HCT116 (cell line): ENCODE results near the gene IL17RE. TPM values are rescaled to one million over a fixed set of nuclear protein-coding genes. Genes with fewer than 3 reads are reported as not detected.
"Not testable (repeated sequence)": the region's sequence is repeated elsewhere in the genome, so short reads cannot be mapped to it uniquely, and the experiment has no call there.

Source experiments
- ATAC-seq: fragments of 200-7000 bp; cut with Tn5 transposase; 2 replicates; pipeline ENCODE4 v1.9.1; 2020; ENCODE audit warnings: mild to moderate bottlenecking, moderate library complexity
- BruUV-seq: library from RNA; stranded (reverse); fragments of 400-500 nt; replicated peaks from 2 replicates; lab custom pipeline; 2021; lab: Mats Ljungman, UMichigan
- CTCF ChIA-PET: fragments of 300-600 bp; sonication (Branson Sonifier 250); formaldehyde crosslinking; loops from one replicate; lab custom pipeline; 2021; ENCODE audit warnings: antibody characterized with exemption; lab: Charles Lee
- POLR2A ChIA-PET: fragments of 300-600, 350-600 bp; sonication (Branson Sonifier 250); formaldehyde crosslinking; loops from one replicate; lab custom pipeline; 2021; ENCODE audit warnings: antibody characterized with exemption; lab: Charles Lee
- RAD21 ChIA-PET, 2 experiments: fragments of 300-600 bp; sonication (Branson Sonifier 250); formaldehyde crosslinking; loops; one replicate each; lab custom pipeline; 2023; ENCODE audit warnings: low total read pairs in 2 of 2; ENCODE audit not compliant: uncharacterized antibody in 2 of 2, unreplicated experiment in 2 of 2, low non-redundant PET in 1 of 2; lab: Charles Lee
- DNase-seq: peaks from one replicate; pipeline ENCODE4 v3.0.0-alpha.2; 2010; ENCODE audit warnings: low read depth, low spot score
- H2AFZ ChIP-seq: fragments of 200-600 bp; shearing (Covaris generic), sonication (generic); 2 replicates; pipeline ENCODE4 v1.6.1; 2017; ENCODE audit warnings: low read depth, mixed run types, mixed read lengths, antibody characterized with exemption, low read length; ENCODE audit not compliant: poor library complexity, severe bottlenecking
- H3K27ac ChIP-seq: 2 replicates; pipeline ENCODE4 v1.5.1; 2012; ENCODE audit warnings: low read depth, low read length
- H3K27me3 ChIP-seq: fragments of 200-600 bp; sonication (generic); 2 replicates; pipeline ENCODE4 v1.6.1; 2016; ENCODE audit warnings: mixed run types, low read length, mixed read lengths; ENCODE audit not compliant: insufficient read depth
- H3K36me3 ChIP-seq, 2 experiments: fragments of 200-500 bp in 1 of 2; fragments of 200-600 bp in 1 of 2; sonication (Bioruptor generic) in 1 of 2; sonication (generic) in 1 of 2; 2 replicates each; pipeline versions ENCODE4 v1.5.1 to v1.6.1; 2014 to 2016; ENCODE audit warnings: low read length in 2 of 2, inconsistent platforms in 1 of 2, mixed read lengths in 1 of 2, mixed run types in 1 of 2; ENCODE audit not compliant: insufficient read depth in 2 of 2, control insufficient read depth in 1 of 2
- H3K4me1 ChIP-seq, 2 experiments: fragments of 200-600 bp in 1 of 2; sonication (generic) in 1 of 2; 2 replicates each; pipeline versions ENCODE4 v1.5.1 to v1.6.1; 2012 to 2017; ENCODE audit warnings: low read length in 2 of 2, inconsistent platforms in 1 of 2, mild to moderate bottlenecking in 1 of 2, mixed read lengths in 1 of 2, mixed run types in 1 of 2, moderate library complexity in 1 of 2; ENCODE audit not compliant: insufficient read depth in 2 of 2, control insufficient read depth in 1 of 2
- H3K4me2 ChIP-seq: fragments of 200-600 bp; sonication (generic); 2 replicates; pipeline ENCODE4 v1.6.1; 2017; ENCODE audit warnings: mixed run types, low read length, mixed read lengths
- H3K4me3 ChIP-seq, 2 experiments: fragments of 200-600 bp in 1 of 2; sonication (generic) in 1 of 2; replicated peaks in 1 of 2; 2 replicates each; pipeline ENCODE4 v1.5.1; 2011 to 2016; ENCODE audit warnings: low read length in 2 of 2, control low read depth in 1 of 2, low read depth in 1 of 2, mild to moderate bottlenecking in 1 of 2, mixed read lengths in 1 of 2, mixed run types in 1 of 2
- H3K79me2 ChIP-seq: fragments of 200-600 bp; sonication (generic); 2 replicates; pipeline ENCODE4 v1.6.1; 2017; ENCODE audit warnings: mild to moderate bottlenecking, mixed run types, low read length, moderate library complexity, mixed read lengths; ENCODE audit not compliant: insufficient read depth
- H3K9ac ChIP-seq: fragments of 200-600 bp; sonication (generic); 2 replicates; pipeline ENCODE4 v1.6.1; 2016; ENCODE audit warnings: low read length, mixed read lengths
- H3K9me2 ChIP-seq: fragments of 200-600 bp; sonication (generic), shearing (Covaris generic); 2 replicates; pipeline ENCODE4 v1.6.1; 2017; ENCODE audit warnings: mixed run types, mild to moderate bottlenecking, moderate library complexity; ENCODE audit not compliant: insufficient read depth
- H3K9me3 ChIP-seq, 2 experiments: fragments of 200-500 bp in 1 of 2; fragments of 200-600 bp in 1 of 2; sonication (Bioruptor generic) in 1 of 2; sonication (generic) in 1 of 2; 2 replicates each; pipeline ENCODE4 v1.6.1; 2014 to 2017; ENCODE audit warnings: low read length in 2 of 2, mixed read lengths in 2 of 2, inconsistent platforms in 1 of 2, low read depth in 1 of 2, mild to moderate bottlenecking in 1 of 2, mixed run types in 1 of 2, moderate library complexity in 1 of 2; ENCODE audit not compliant: control insufficient read depth in 1 of 2, insufficient read depth in 1 of 2
- H4K20me1 ChIP-seq: fragments of 200-600 bp; sonication (generic), shearing (Covaris generic); 2 replicates; pipeline ENCODE4 v1.6.1; 2017; ENCODE audit warnings: mixed run types, mild to moderate bottlenecking, moderate library complexity; ENCODE audit not compliant: insufficient read depth
- CEBPB ChIP-seq: IDR thresholded peaks from 2 replicates; pipeline ENCODE4 v1.6.1; 2012; ENCODE audit warnings: low read depth
- ELF1 ChIP-seq: IDR thresholded peaks from 2 replicates; pipeline ENCODE4 v1.6.1; 2012; ENCODE audit warnings: low read depth, borderline replicate concordance
- EZH2phosphoT487 ChIP-seq: fragments of 200-600 bp; IDR thresholded peaks from 2 replicates; pipeline ENCODE4 v1.6.1; 2018; ENCODE audit warnings: antibody characterized with exemption, borderline replicate concordance
- POLR2AphosphoS5 ChIP-seq: IDR thresholded peaks from 2 replicates; pipeline ENCODE4 v1.6.1; 2011; ENCODE audit warnings: mild to moderate bottlenecking, low read depth, low read length, moderate library complexity
- REST ChIP-seq: IDR thresholded peaks from 2 replicates; pipeline ENCODE4 v1.6.1; 2012; ENCODE audit warnings: low read depth
- SIN3A ChIP-seq: IDR thresholded peaks from 2 replicates; pipeline ENCODE4 v1.6.1; 2012; ENCODE audit warnings: low read depth
- TCF7L2 ChIP-seq: IDR thresholded peaks from 2 replicates; pipeline ENCODE4 v1.7.0; 2011; ENCODE audit warnings: borderline replicate concordance, inconsistent platforms; ENCODE audit not compliant: insufficient read depth, insufficient read length; ENCODE audit errors: extremely low read depth
- YY1 ChIP-seq: IDR thresholded peaks from 2 replicates; pipeline ENCODE4 v1.6.1; 2011; ENCODE audit warnings: low read length, low read depth, moderate library complexity, mild to moderate bottlenecking; ENCODE audit not compliant: insufficient replicate concordance; ENCODE audit errors: extremely low read depth
- ZNF274 ChIP-seq: fragments of 200-500 bp; sonication (Bioruptor generic); IDR thresholded peaks from 2 replicates; pipeline ENCODE4 v1.6.1; 2014; ENCODE audit warnings: mild to moderate bottlenecking, low read depth, low read length, inconsistent platforms
- intact Hi-C: fragments of 100-400 bp; cut with micrococcal nuclease; formaldehyde crosslinking; loops from 2 replicates; pipeline ENCODE4 v1.10.0; 2022
- total RNA-seq: library from RNA; stranded (reverse); gene quantifications from one replicate; pipeline ENCODE4 v1.2.1, GENCODE V29; 2021; ENCODE audit not compliant: unreplicated experiment
- TF ChIP-seq, protein P1 (sequence below): IDR thresholded peaks from 2 replicates; pipeline ENCODE4 v1.6.1; 2012

IL17RE gene
- total RNA-seq, 1 experiment from 2014 or later, result 14.3 TPM

GRCh38 chr3:9938966-9939365 is 36.3 kb downstream of the IL17RE start:
- Histone ChIP-seq H3K27me3 (no peaks in the 10 kb centered on the region), H4K20me1 (no peaks in the 10 kb centered on the region), H3K9me2 (no peaks in the 10 kb centered on the region), H3K4me3 (no peak overlapping the region), H3K36me3 (no peaks in the 10 kb centered on the region), H3K4me2 (no peak overlapping the region), H3K79me2 (no peaks in the 10 kb centered on the region), H3K27ac (no peak overlapping the region), H3K9ac (no peak overlapping the region), H3K9me3 (no peaks in the 10 kb centered on the region), H3K4me1 (peaks cover 6 to 9% of the 10 kb centered on the region in 2 experiments), H2AFZ (no peak overlapping the region)
- ATAC-seq (no peak), DNase-seq (no peak)
- BruUV-seq, result no TSS peak
- ChIA-PET CTCF (interaction anchor here (1.6 kb wide), 1 partner anchor 7 kb away, joined by 3 read pairs; no protein-coding TSS in a partner anchor), RAD21 (no interaction called here), POLR2A (no interaction called here)
- intact Hi-C loops, result no loop called here
- TF ChIP-seq REST (no peak), TCF7L2 (no peak), POLR2AphosphoS5 (no peak), ZNF274 (no peak), SIN3A (no peak), ELF1 (no peak), YY1 (no peak), EZH2phosphoT487 (no peak), CEBPB (no peak)
- TF ChIP-seq, protein P1, sequence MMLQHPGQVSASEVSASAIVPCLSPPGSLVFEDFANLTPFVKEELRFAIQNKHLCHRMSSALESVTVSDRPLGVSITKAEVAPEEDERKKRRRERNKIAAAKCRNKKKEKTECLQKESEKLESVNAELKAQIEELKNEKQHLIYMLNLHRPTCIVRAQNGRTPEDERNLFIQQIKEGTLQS, result no peak

DNA sequence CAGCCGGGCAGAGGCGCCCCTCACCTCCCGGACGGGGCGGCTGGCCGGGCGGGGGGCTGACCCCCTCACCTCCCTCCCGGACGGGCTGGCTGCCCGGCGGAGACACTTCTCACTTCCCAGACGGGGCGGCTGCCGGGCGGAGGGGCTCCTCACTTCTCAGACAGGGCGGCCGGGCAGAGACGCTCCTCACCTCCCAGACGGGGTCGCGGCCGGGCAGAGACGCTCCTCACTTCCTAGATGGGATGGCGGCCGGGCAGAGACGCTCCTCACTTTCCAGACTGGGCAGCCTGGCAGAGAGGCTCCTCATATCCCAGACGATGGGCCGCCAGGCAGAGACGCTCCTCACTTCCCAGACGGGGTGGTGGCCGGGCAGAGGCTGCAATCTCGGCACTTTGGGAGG is 37.3 kb downstream of the IL17RE start:
- H2AFZ ChIP-seq, ATAC-seq, H3K4me2 ChIP-seq, H3K36me3 ChIP-seq, H3K27me3 ChIP-seq, H3K9me3 ChIP-seq, POLR2A ChIA-PET, H3K27ac ChIP-seq, BruUV-seq, H3K9ac ChIP-seq, RAD21 ChIA-PET, H4K20me1 ChIP-seq, H3K4me1 ChIP-seq, H3K9me2 ChIP-seq, DNase-seq, H3K79me2 ChIP-seq, H3K4me3 ChIP-seq, CTCF ChIA-PET: not testable (repeated sequence)
- intact Hi-C loops, result loop anchor here (10.0 kb wide), 1 partner anchor 285 kb away; no protein-coding TSS in a partner anchor
